Endothelial cell (in vitro differentiated cells): ENCODE results near the gene KPNA3. TPM values are rescaled to one million over a fixed set of nuclear protein-coding genes. Genes with fewer than 3 reads are reported as not detected.
"Not testable (repeated sequence)": the region's sequence is repeated elsewhere in the genome, so short reads cannot be mapped to it uniquely, and the experiment has no call there.

Experiments used
- DNase-seq: peaks from one replicate; pipeline ENCODE4 v3.0.0; 2021; ENCODE audit warnings: low spot score
- H3K27ac Mint-ChIP-seq: one replicate; pipeline ENCODE4 v1.8.0; 2021; ENCODE audit warnings: mixed read lengths, inconsistent platforms; ENCODE audit not compliant: unreplicated experiment
- H3K27me3 Mint-ChIP-seq: one replicate; pipeline ENCODE4 v1.8.0; 2021; ENCODE audit warnings: mild to moderate bottlenecking, moderate library complexity, mixed read lengths, inconsistent platforms; ENCODE audit not compliant: unreplicated experiment
- H3K36me3 Mint-ChIP-seq: one replicate; pipeline ENCODE4 v1.8.0; 2021; ENCODE audit warnings: mild to moderate bottlenecking, low read depth, mixed read lengths, inconsistent platforms; ENCODE audit not compliant: unreplicated experiment
- H3K4me1 Mint-ChIP-seq: one replicate; pipeline ENCODE4 v1.8.0; 2021; ENCODE audit warnings: mild to moderate bottlenecking, mixed read lengths, inconsistent platforms; ENCODE audit not compliant: unreplicated experiment
- H3K4me3 Mint-ChIP-seq: one replicate; pipeline ENCODE4 v1.8.0; 2021; ENCODE audit warnings: mild to moderate bottlenecking, mixed read lengths, inconsistent platforms; ENCODE audit not compliant: unreplicated experiment
- H3K9me3 Mint-ChIP-seq: one replicate; pipeline ENCODE4 v1.8.0; 2021; ENCODE audit warnings: mixed read lengths, inconsistent platforms; ENCODE audit not compliant: unreplicated experiment
- CTCF ChIP-seq: fragments of 200-600 bp; sonication (generic); IDR thresholded peaks from one replicate; pipeline ENCODE4 v1.5.0; 2021; ENCODE audit warnings: antibody characterized with exemption; ENCODE audit not compliant: unreplicated experiment
- total RNA-seq: library from RNA; stranded (reverse); fragmentation: NEBNext Ultra II Directional; extraction: Animal tissue kit (Norgen Biotek cat#: 25700); gene quantifications from one replicate; pipeline ENCODE4 v1.2.1, GENCODE V29; 2021; ENCODE audit not compliant: unreplicated experiment

Gene KPNA3
- total RNA-seq, 1 donor from 2014 or later, result 50.3 TPM

GRCh38 chr13:49820591-49821215 lies 28.2 kb upstream of the KPNA3 start:
- H3K27ac Mint-ChIP-seq, result no peak overlapping the region
- H3K9me3 Mint-ChIP-seq, result no peaks in the 10 kb centered on the region
- no peaks in the 10 kb centered on the region for H3K4me1 Mint-ChIP-seq
- no peak overlapping the region for H3K4me3 Mint-ChIP-seq
- no peak for TF ChIP-seq CTCF
- no peaks in the 10 kb centered on the region for H3K36me3 Mint-ChIP-seq
- DNase-seq, result no peak
- H3K27me3 Mint-ChIP-seq, result peaks cover 2% of the 10 kb centered on the region

- H3K4me3 Mint-ChIP-seq, H3K9me3 Mint-ChIP-seq, H3K27ac Mint-ChIP-seq, DNase-seq, H3K27me3 Mint-ChIP-seq, H3K4me1 Mint-ChIP-seq, H3K36me3 Mint-ChIP-seq: not testable (repeated sequence)
These were observed 23.6 kb upstream of the KPNA3 start for GRCh38 chr13:49816047-49816446.

GRCh38 chr13:49814551-49815270 lies 22.2 kb upstream of the KPNA3 start:
- Mint-ChIP-seq H3K36me3 (no peaks in the 10 kb centered on the region), H3K4me1 (no peaks in the 10 kb centered on the region)
- no peak for TF ChIP-seq CTCF

GRCh38 chr13:49812812-49813211 lies 20.3 kb upstream of the KPNA3 start:
- Mint-ChIP-seq H3K27ac (no peak overlapping the region), H3K9me3 (no peaks in the 10 kb centered on the region), H3K36me3 (no peaks in the 10 kb centered on the region), H3K4me3 (no peak overlapping the region), H3K27me3 (no peaks in the 10 kb centered on the region), H3K4me1 (no peaks in the 10 kb centered on the region)
- no peak for TF ChIP-seq CTCF
- DNase-seq, result no peak

More at GRCh38 chr13:49814551-49815270, 22.2 kb upstream of the KPNA3 start:
- no peak overlapping the region for H3K4me3 Mint-ChIP-seq
- DNase-seq, result no peak
- H3K9me3 Mint-ChIP-seq, result no peaks in the 10 kb centered on the region
- H3K27me3 Mint-ChIP-seq, result peaks cover 2% of the 10 kb centered on the region
- no peak overlapping the region for H3K27ac Mint-ChIP-seq

GRCh38 chr13:49811527-49811908 lies 19.0 kb upstream of the KPNA3 start:
- H3K36me3 Mint-ChIP-seq, result no peaks in the 10 kb centered on the region
- H3K4me1 Mint-ChIP-seq, result no peaks in the 10 kb centered on the region
- no peaks in the 10 kb centered on the region for H3K27me3 Mint-ChIP-seq
- H3K27ac Mint-ChIP-seq, result no peak overlapping the region
- H3K9me3 Mint-ChIP-seq, result no peaks in the 10 kb centered on the region
- no peak for DNase-seq
- no peak overlapping the region for H3K4me3 Mint-ChIP-seq
- no peak for TF ChIP-seq CTCF
